GM19397 (cell line): Measurements from ENCODE around the gene ODF4.
"Not testable (repeated sequence)": the region's sequence is repeated elsewhere in the genome, so short reads cannot be mapped to it uniquely, and the experiment has no call there.

Source experiments
- ATAC-seq: cut with Tn5 transposase; IDR thresholded peaks from one replicate; pipeline ENCODE4 v1.9.1; 2021; ENCODE audit warnings: mild to moderate bottlenecking, moderate library complexity; ENCODE audit not compliant: unreplicated experiment

ODF4 gene

DNA sequence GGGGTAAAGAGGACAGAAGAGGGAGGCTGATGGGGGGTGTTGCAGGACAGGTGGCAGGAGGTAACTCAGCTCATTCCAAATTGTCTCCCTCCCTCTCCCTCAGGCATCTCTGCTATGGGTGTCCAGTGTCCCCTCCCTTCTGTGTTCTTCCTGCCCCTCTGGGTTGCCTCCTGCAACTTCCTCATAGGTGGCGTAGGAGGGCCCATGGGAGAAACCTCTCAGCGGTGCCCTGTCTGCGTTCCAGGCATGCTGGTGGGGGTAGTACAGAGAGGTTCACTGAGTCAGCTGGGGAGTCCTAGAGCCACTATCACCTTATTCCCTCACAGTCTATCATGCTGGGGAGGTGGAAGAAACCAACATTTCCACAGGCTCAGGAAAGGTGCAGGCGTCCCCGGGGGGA lies 14.7 kb upstream of the ODF4 start:
- ATAC-seq, result no peak

DNA sequence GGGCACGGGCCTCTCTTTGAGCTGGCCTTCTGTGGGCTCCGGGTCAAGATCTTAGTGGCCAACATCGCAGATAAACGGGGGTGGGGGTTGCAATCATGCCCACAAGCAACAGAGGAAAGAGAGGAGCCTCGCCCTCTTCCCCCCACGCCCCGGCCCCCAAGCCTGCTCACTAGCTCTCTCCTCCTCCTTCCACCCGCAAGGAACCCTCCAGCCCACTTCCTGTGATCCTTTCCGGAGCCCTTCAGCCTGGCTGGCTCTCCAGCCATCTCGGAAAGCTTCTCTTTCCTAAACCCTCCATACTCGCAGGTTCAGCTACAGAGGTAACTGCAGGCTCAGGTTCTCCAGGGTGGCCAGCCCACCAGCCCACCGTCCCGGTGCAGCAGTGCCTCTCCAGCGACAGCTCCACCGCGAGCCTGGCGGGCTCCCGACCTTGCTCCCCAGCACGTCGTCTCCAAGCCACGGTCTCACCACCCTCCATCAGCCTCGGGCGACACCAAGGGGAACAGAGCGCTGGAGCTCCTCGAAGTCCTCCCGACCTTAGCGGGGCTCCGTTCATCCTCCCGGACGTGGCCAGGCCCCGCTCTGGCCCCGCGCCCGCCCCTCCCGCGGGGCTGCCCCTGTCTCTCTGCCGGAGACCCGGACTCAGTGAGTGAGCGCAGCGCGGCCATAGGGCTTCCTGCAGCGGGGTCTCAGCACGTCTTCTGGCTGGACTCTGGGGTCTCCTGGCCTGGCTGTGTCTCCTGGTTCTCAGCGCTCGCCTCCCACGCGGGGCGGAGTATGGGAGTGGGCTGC lies 12.9 kb upstream of the ODF4 start:
- ATAC-seq, result no peak

DNA sequence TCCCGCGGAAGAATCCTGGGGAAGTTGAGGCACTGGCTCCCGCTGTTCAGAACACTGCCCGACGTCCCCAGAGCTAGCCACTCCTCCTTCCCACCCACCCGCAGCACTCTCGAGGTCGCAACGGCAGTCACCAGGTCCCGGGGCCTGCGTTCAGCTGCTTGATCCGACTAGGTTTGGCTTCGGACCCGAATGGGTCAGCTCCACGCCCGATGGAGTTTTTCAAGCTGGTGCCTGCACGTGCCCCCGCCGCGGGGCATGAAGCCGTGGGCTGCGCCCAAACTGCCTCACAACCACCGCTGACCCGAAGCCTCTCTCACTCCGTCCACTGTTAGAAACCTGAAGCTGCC lies 12.4 kb upstream of the ODF4 start:
- no peak for ATAC-seq

DNA sequence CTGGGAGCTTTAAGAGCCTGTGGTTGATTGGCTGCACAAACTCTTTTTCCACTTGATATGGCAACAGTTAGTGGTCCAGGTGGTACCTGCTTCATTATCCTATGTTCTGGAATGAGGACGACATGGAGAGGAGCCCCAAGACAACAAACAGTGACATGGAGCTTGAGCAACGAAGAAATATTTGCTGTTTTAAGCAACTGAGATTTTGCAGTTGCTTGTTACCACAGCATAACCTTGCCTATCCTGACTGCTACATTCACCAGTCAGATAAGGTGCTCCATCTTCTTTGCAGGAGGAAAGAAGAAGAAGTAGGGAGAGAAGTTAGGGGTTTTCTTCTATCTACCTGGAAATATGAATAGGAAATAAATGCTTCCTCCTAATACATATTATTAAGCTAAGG lies 7.5 kb upstream of the ODF4 start:
- no peak for ATAC-seq

- no peak for ATAC-seq
Measured at GRCh38 chr17:8332688-8333087, 7.0 kb upstream of the ODF4 start.

GRCh38 chr17:8333281-8333680 lies 6.4 kb upstream of the ODF4 start:
- no peak for ATAC-seq

GRCh38 chr17:8337802-8338752 lies 1.6 kb upstream of the ODF4 start:
- no peak for ATAC-seq

GRCh38 chr17:8338753-8339140 lies 893 bp upstream of the ODF4 start:
- no peak for ATAC-seq

- no peak for ATAC-seq
Measured at GRCh38 chr17:8341456-8341855, 1.8 kb downstream of the ODF4 start.

DNA sequence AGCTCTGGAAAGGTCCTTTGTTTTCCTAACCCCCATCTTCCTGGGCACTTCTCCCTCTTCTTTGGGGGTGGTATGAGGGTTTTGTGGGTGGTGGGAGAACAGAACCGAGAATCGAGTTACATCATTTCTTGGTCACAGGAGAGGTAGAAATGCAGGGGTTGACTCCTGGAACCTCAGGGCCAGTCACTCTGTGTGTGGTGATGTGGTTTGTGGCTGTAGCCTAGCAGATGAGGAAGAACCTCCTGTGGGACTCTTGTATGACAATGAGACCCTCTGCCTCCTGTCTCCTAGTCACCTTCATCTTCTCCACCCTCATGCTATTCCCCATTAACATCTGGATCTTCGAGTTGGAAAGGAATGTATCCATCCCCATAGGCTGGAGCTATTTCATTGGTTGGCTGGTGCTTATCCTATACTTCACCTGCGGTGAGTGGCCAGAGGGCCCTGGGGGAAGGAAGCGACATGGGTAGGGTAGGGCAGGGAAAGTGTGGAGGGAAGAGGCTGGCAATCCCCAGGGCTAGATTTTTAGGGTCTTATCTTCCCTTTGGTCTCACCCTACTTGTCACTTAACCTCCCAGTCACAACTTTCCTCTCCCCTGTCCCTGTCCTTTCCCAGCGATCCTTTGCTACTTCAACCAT lies 5.5 kb downstream of the ODF4 start:
- no peak for ATAC-seq

DNA sequence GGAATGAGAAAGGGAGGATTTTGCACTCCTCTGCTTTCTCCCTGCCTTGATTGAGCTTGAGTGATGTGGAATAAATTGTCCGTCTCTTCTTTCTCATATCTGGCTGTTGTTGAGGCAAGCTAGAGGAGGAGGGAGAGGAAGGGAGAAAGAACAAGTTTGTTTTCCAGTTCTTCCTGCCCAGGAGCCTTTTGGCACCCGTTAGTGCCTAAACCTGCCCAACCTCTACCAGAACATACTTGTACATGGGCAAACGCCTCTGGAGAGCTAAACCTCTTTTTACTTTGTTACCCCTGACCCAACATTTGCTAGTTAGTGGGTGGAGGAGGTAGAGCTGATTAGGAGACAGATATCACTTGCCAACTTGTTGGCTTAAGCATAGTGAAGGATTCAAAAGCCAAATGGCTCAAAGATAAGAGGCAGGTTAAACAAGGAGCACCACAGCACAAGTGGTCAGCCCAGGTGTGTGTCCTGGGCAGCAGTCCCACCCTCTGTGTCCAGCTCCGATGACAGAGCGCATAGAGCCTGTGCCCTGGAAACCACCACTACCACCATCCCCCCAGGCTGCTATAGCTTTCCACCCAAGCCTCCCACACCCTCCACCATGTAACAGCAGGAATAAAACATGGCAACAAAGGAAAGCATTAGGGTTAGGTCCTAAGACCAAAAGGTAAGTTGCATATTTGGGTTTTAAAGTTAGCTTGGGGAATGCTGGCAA lies 6.5 kb downstream of the ODF4 start:
- no peak for ATAC-seq

- not testable (repeated sequence) for ATAC-seq
Measured at GRCh38 chr17:8347001-8347400, 7.4 kb downstream of the ODF4 start.

GRCh38 chr17:8350339-8350738 lies 10.7 kb downstream of the ODF4 start:
- ATAC-seq, result no peak

GRCh38 chr17:8353736-8354135 lies 14.1 kb downstream of the ODF4 start:
- no peak for ATAC-seq

DNA sequence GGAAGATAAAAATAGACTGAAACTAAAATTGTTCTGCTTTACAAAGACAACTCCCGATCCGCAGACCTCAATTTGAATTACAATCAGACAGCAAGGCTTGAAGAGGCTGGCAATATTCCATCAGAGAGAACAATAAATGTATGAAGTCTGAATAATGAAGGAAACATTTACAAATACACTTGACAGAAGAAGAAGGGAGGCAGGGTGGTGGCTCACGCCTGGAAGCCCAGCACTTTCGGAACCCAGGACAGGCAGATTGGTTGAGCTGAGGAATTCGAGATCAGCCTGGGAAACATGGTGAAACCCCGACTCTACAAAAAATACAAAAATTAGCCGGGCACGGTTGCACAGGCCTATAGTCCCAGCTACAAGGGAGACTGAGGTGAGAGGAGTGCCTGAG lies 14.6 kb downstream of the ODF4 start:
- no peak for ATAC-seq

DNA sequence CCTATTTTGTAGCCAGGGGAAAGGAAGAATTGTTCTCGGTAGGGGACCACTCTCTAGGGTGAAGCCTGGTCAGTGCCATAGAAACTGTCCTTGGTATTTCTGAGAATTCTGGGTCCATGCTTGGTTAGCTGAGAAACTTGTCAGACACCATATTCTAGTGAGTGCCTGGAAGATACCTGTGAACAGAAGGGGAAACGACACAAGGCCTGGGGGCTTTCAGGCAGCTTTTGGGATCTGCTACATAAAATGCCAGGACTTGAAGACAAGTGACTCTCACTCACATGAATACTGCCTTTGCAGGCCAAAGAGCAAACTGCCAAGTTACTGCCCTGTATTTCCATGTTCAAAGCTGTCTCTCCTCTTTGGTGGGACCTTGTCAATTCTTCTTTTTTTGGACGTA lies 18.3 kb downstream of the ODF4 start:
- ATAC-seq, result no peak

DNA sequence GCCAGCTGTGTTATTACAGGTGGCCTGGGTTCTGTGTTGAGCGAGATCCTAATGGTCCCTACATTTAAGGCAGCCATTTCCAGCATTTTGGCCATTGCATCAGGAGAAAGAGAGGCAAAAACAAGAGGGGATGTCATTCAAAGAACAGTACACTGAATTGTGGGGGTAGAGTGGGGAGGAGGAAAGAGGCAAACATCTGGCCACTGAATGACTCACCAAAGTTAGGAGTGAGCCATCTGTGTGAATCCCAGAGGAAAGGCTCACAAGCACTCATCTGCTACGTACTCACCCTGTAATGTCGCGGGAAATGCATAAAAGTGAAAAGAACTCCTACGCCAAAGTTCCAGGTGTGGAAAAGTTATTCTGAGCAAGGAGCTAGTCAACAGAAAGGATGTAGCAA lies 20.1 kb downstream of the ODF4 start:
- no peak for ATAC-seq

GRCh38 chr17:8360260-8360659 lies 20.6 kb downstream of the ODF4 start:
- no peak for ATAC-seq

DNA sequence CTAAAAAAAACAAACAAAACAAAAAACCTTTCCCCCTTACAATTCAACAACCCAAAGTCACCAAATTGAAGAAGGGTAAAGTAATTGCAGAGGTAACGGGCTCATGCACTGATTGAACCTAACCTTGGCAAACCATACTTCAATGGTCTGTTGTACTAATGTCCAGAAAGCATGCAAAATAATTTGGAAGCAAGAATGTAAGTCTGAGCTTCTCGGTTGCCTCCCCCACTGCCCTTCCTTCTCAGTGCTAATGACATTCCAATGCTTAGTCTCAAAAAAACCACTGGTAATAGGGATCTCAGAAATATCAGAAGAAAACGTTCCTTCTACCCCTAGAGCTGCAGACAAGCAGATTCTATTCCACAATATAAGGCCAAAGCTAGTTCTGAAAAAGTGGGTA lies 21.1 kb downstream of the ODF4 start:
- ATAC-seq, result no peak

GRCh38 chr17:8362651-8363332 lies 23.2 kb downstream of the ODF4 start:
- ATAC-seq, result no peak

DNA sequence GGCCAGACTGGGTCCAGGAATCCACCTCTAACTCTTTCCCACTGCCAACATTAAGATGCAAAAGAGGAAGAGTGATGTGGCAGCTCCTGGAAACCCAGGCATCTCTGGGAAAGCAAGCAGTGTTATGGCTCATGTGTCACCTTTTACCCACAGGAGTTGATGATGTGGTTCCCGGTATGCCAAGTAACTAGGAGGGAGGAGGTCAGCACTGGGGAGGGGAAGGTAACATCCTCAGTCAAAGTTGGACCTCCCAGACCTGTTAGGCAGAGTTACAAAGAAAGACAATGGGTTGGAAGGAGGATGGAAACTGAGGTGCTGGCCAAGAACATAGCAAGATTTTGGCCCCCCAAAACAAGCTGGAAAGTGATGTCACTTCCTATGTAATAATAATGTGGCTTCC lies 25.5 kb downstream of the ODF4 start:
- no peak for ATAC-seq
